Kidney capillary endothelial cell (primary cell): ENCODE results near the gene RIPPLY3.

Experiments used
- DNase-seq: peaks from one replicate; pipeline ENCODE4 v3.0.0-alpha.2; 2018; ENCODE audit warnings: low spot score

Gene RIPPLY3

DNA sequence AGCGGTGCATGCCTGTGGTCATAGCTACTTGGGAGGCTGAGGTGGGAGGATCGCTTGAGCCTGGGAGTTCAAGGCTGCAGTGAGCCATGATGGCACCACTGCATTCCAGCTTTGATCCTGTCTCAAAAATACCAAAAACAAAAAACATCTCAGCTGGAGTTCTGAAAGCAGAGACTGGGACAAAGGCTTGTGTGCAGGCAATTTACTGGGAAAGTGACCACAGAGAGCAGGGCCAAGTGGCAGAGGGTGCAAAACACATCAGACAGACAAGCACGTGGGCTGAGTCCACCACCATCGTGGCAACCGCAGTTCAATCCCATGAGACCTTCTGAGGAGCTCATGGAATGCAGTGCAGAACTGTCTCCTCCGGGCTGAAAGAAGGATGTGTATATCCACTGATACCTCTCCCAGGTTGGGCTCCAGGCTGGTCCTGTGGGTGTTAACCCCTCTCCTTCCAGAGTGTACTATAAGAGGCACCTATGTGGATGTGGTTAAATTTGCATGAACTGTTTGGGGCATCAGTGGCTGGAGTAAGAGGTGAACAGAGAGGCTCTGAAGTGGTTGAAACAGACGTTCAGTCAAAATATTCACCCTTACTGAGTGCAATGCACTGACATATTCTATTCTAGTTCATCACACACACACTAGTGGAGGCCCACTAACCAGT lies 55.6 kb downstream of the RIPPLY3 start:
- no peak for DNase-seq

DNA sequence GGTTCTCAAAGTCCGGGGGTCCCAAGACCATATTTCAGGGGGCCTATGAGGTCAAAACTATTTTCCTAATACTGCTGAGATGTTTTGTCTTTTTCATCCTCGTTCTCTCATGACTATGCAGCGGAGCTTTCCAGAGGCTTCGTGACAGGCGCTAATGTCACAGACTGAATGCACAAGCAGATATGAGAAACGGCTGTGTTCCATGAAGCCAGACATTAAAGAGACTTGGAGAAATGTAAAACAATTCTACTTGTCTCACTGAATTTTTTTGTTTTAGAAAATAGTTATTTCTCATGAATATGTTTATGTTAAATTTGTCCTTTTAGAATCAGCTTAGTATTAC lies 56.1 kb downstream of the RIPPLY3 start:
- DNase-seq = no peak

DNA sequence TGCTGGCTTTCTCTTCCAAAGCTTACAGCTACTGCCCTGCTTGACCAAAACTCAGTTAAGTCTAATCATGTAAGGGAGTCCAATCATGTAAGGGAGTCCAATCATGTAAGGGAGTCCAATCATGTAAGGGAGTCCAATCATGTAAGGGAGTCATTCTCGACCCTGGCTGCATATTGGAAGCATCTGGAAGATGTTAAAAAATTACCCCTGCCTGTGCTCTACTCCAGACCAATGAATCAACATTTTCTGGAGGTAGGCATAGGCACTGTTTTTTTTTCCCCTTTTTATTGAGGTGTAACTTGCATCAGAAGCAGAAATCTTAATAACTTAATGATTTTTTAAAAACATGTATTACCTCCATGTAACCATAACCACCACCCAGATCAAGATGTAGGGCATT lies 56.9 kb downstream of the RIPPLY3 start:
- DNase-seq = no peak

DNA sequence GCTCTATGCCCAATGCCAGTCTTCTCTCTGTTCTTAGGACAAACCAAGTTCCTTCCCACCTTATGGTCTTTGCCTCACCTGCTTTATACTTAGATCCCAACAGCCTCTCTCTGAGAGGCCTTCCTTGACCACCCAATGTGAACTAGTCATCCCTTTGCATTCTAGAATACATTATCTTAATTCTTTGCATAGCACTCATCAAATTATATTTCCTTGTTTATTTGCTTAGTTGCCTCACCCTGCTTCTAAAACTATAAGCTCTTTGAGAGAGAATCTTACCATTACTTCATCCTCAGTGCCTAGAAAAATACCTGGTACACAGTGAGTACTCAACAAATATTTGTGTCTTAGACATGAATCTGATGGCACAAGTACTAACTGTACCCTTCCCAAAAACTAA lies 58.3 kb downstream of the RIPPLY3 start:
- no peak for DNase-seq

DNA sequence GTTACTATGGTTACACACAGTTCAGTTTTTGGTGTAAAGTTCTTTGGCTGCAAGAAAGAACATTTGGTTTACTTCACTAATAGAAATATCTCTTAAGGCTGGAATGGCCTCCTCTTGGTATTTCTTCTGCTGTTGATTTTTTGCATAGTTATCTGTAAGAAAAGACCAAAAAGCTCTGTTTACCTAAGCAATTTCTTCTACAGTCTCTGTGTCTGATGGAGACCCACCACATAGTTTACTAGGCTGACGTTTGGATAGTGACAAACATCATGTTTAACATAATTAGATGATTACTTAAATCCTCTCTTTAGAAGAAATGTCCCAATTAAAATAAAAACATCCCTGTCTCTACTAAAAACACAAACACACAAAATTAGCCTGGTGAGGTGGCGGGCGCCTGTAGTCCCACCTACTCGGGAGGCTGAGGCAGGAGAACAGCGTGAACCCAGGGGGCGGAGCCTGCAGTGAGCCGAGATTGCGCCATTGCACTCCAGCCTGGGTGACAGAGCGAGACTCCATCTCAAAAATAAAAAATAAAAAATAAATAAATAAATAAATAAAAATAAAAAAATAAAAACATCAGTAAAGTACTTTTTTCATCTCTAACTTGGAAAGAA lies 59.2 kb downstream of the RIPPLY3 start:
- DNase-seq = no peak
